OCI-LY1 (cell line): ENCODE results near the gene ADARB2.

Experiments
- CTCF ChIP-seq: fragments of 200-600 bp; sonication (generic), shearing (Covaris generic); IDR thresholded peaks from 2 replicates; pipeline ENCODE4 v1.5.1; 2017; ENCODE audit warnings: mild to moderate bottlenecking, antibody characterized with exemption, low read length, moderate library complexity, mixed read lengths
- EZH2 ChIP-seq: fragments of 200-600 bp; sonication (generic), shearing (Covaris generic); IDR thresholded peaks from 2 replicates; pipeline ENCODE4 v1.8.0; 2017; ENCODE audit warnings: borderline replicate concordance, mixed run types, mild to moderate bottlenecking, antibody characterized with exemption, low read length, moderate library complexity, mixed read lengths

- TF ChIP-seq CTCF (no peak), EZH2 (no peak)
Measured at GRCh38 chr10:1524540-1524939, 212.8 kb downstream of the ADARB2 start.
